ENCODE results near the gene ATF6.

- TF ChIP-seq CTCF (conservative IDR thresholded peaks at IDR 0.05) (no peak), ZFX (IDR thresholded peaks at IDR 0.05) (no peak)
Observed at GRCh38 chr1:161914595-161914994, 148.5 kb downstream of the ATF6 start.

All from C4-2B (cell line).